HG02981 (cell line): ENCODE data around the gene CSPG4.
"Not testable (repeated sequence)": the region's sequence is repeated elsewhere in the genome, so short reads cannot be mapped to it uniquely, and the experiment has no call there.

Source experiments
- ATAC-seq: cut with Tn5 transposase; IDR thresholded peaks from one replicate; pipeline ENCODE4 v1.9.1; 2021; ENCODE audit warnings: mild to moderate bottlenecking, moderate library complexity; ENCODE audit not compliant: unreplicated experiment

Gene CSPG4

GRCh38 chr15:75742346-75742745, 29.7 kb upstream of the CSPG4 start:
- ATAC-seq: not testable (repeated sequence)

- no peak for ATAC-seq
Observed at GRCh38 chr15:75739791-75740190, 27.1 kb upstream of the CSPG4 start.

GRCh38 chr15:75738647-75739325, 26.1 kb upstream of the CSPG4 start:
- ATAC-seq: peak; percentile 95

- no peak for ATAC-seq
Observed at GRCh38 chr15:75738014-75738646, 25.5 kb upstream of the CSPG4 start.

GRCh38 chr15:75737116-75738013, 24.7 kb upstream of the CSPG4 start:
- ATAC-seq: not testable (repeated sequence)

GRCh38 chr15:75736256-75736655, 23.6 kb upstream of the CSPG4 start:
- ATAC-seq: no peak

- not testable (repeated sequence) for ATAC-seq
Observed at GRCh38 chr15:75734861-75735760, 22.5 kb upstream of the CSPG4 start.

GRCh38 chr15:75733761-75734651, 21.4 kb upstream of the CSPG4 start:
- no peak for ATAC-seq

- ATAC-seq: no peak
Observed at GRCh38 chr15:75732809-75733451, 20.3 kb upstream of the CSPG4 start.

- no peak for ATAC-seq
Observed at GRCh38 chr15:75732177-75732808, 19.6 kb upstream of the CSPG4 start.

GRCh38 chr15:75731248-75732151, 18.9 kb upstream of the CSPG4 start:
- ATAC-seq: no peak

- ATAC-seq: not testable (repeated sequence)
Observed at GRCh38 chr15:75730376-75731247, 18.0 kb upstream of the CSPG4 start.

- ATAC-seq: no peak
Observed at GRCh38 chr15:75729326-75730069, 16.9 kb upstream of the CSPG4 start.

- no peak for ATAC-seq
Observed at GRCh38 chr15:75727851-75728715, 15.4 kb upstream of the CSPG4 start.

- no peak for ATAC-seq
Observed at GRCh38 chr15:75727031-75727531, 14.4 kb upstream of the CSPG4 start.
